Measurements from ENCODE around the gene C1orf232. TPM values are rescaled to one million over a fixed set of nuclear protein-coding genes. Genes with fewer than 3 reads are reported as not detected.
A peak's percentile ranks its signal among the peaks of the same experiment; 100 is the strongest.

The C1orf232 gene
- total and polyA plus RNA-seq, 4 donors, result not detected

GRCh38 chr1:26180010-26180506 lies 11.3 kb upstream of the C1orf232 start:
- 82 to 91% methylated on average over 4 of the region's 4 CpGs for WGBS, 2 donors
- H3K27me3 ChIP-seq (ENCODE audit: control insufficient read depth in 3 of 3, insufficient read depth in 3 of 3, low read length in 2 of 3), result no peaks in the 10 kb centered on the region
- no peak overlapping the region for H3K4me3 ChIP-seq
- TF ChIP-seq CTCF (IDR thresholded peaks at IDR 0.05; ENCODE audit: control extremely low read depth, extremely low read depth), result no peak
- H3K9me3 ChIP-seq (ENCODE audit: control insufficient read depth in 4 of 4, insufficient read depth in 3 of 4, low read length in 3 of 4), result no peaks in the 10 kb centered on the region
- H3K27ac ChIP-seq (ENCODE audit: low read depth in 1 of 2, low read length in 1 of 2), result no peak overlapping the region
- no peaks in the 10 kb centered on the region for H3K4me1 ChIP-seq (ENCODE audit: control insufficient read depth in 5 of 5, insufficient read depth in 5 of 5, low read length in 5 of 5)
- ATAC-seq (ENCODE audit: insufficient read depth, low FRiP score) (no peak), DNase-seq (no peak)
- no peak overlapping the region for H3K9ac ChIP-seq (ENCODE audit: insufficient read depth in 1 of 2, low read length in 2 of 2)
- H3K36me3 ChIP-seq (ENCODE audit: control insufficient read depth in 4 of 4, insufficient read depth in 4 of 4, low read length in 4 of 4), result peaks cover 0 to 22% (median 0%) of the 10 kb centered on the region in 4 donors

- Histone ChIP-seq H3K36me3 (ENCODE audit: control insufficient read depth in 4 of 4, insufficient read depth in 4 of 4, low read length in 4 of 4) (peaks cover 0 to 7% (median 0%) of the 10 kb centered on the region in 4 donors), H3K27ac (ENCODE audit: low read depth in 1 of 2, low read length in 1 of 2) (peak within 1 kb of the TSS in 1 of 2 donors; percentile 74), H3K4me3 (peak within 1 kb of the TSS; percentile 24), H3K4me1 (ENCODE audit: control insufficient read depth in 5 of 5, insufficient read depth in 5 of 5, low read length in 5 of 5) (no peaks in the 10 kb centered on the region), H3K9me3 (ENCODE audit: control insufficient read depth in 4 of 4, insufficient read depth in 3 of 4, low read length in 3 of 4) (no peaks in the 10 kb centered on the region), H3K27me3 (ENCODE audit: control insufficient read depth in 3 of 3, insufficient read depth in 3 of 3, low read length in 2 of 3) (no peaks in the 10 kb centered on the region), H3K9ac (ENCODE audit: insufficient read depth in 1 of 2, low read length in 2 of 2) (peak within 1 kb of the TSS in 1 of 2 donors; percentile 37)
- WGBS, 2 donors, result 27 to 48% methylated on average over 21 of the region's 21 CpGs
- TF ChIP-seq CTCF (IDR thresholded peaks at IDR 0.05; ENCODE audit: control extremely low read depth, extremely low read depth), result no peak
- peak; percentile 53 to 80 (median 73) for DNase-seq
- peak; percentile 86 for ATAC-seq (ENCODE audit: insufficient read depth, low FRiP score)
Measured at GRCh38 chr1:26177182-26177684, 8.5 kb upstream of the C1orf232 start, which contains the start of gene CNKSR1. Gene CNKSR1 (plus strand): TSS chr1:26177491. CDS start chr1:26177548, 57 bp downstream.

GRCh38 chr1:26175346-26175745 lies 6.6 kb upstream of the C1orf232 start:
- no peak overlapping the region for H3K4me3 ChIP-seq
- H3K36me3 ChIP-seq (ENCODE audit: control insufficient read depth in 4 of 4, insufficient read depth in 4 of 4, low read length in 4 of 4), result peaks cover 0 to 3% (median under 1%) of the 10 kb centered on the region in 4 donors
- H3K27me3 ChIP-seq (ENCODE audit: control insufficient read depth in 3 of 3, insufficient read depth in 3 of 3, low read length in 2 of 3), result no peaks in the 10 kb centered on the region
- no peak overlapping the region for H3K9ac ChIP-seq (ENCODE audit: insufficient read depth in 1 of 2, low read length in 2 of 2)
- DNase-seq (no peak), ATAC-seq (ENCODE audit: insufficient read depth, low FRiP score) (no peak)
- 91 to 95% methylated on average over 8 of the region's 8 CpGs for WGBS, 2 donors
- H3K27ac ChIP-seq (ENCODE audit: low read depth in 1 of 2, low read length in 1 of 2), result no peak overlapping the region
- H3K9me3 ChIP-seq (ENCODE audit: control insufficient read depth in 4 of 4, insufficient read depth in 3 of 4, low read length in 3 of 4), result no peaks in the 10 kb centered on the region
- TF ChIP-seq CTCF (IDR thresholded peaks at IDR 0.05; ENCODE audit: control extremely low read depth, extremely low read depth), result no peak
- H3K4me1 ChIP-seq (ENCODE audit: control insufficient read depth in 5 of 5, insufficient read depth in 5 of 5, low read length in 5 of 5), result peaks cover 0 to 5% (median 0%) of the 10 kb centered on the region in 5 donors
